T-cell (primary cell): ENCODE data around the gene SERPINB7. TPM values are rescaled to one million over a fixed set of nuclear protein-coding genes. Genes with fewer than 3 reads are reported as not detected.
"Not testable (repeated sequence)": the region's sequence is repeated elsewhere in the genome, so short reads cannot be mapped to it uniquely, and the experiment has no call there.

Experiments used
- ATAC-seq, 4 experiments: fragments of 200-7000 bp in 3 of 4; fragments of 150-1000 bp in 1 of 4; cut with Tn5 transposase; replicated peaks in 1 of 4; 1 replicate in 3 of 4; 2 replicates in 1 of 4; pipeline ENCODE4 v1.10.0; 2021; ENCODE audit warnings: moderate library complexity in 3 of 4, mild to moderate bottlenecking in 2 of 4, moderate number of reproducible peaks in 1 of 4
- CTCF ChIA-PET, 2 donors: fragments of 300-600 bp; sonication (Branson Sonifier 250); formaldehyde crosslinking; loops; one replicate each; lab custom pipeline; 2022; ENCODE audit warnings: antibody characterized with exemption in 2 of 2; lab: Charles Lee
- POLR2A ChIA-PET, 2 donors: fragments of 300-600 bp; sonication (Branson Sonifier 250); formaldehyde crosslinking; loops; one replicate each; lab custom pipeline; 2022; ENCODE audit warnings: antibody characterized with exemption in 2 of 2; lab: Charles Lee
- DNase-seq, 35 experiments: peaks; one replicate each; pipeline versions ENCODE4 v3.0.0 to v3.0.0-alpha.2; 2013 to 2023
- H3K27ac ChIP-seq: one replicate; pipeline ENCODE4 v1.5.1; 2013; ENCODE audit warnings: low read length
- H3K27me3 ChIP-seq, 2 experiments: replicated peaks in 1 of 2; 1 replicate in 1 of 2; 2 replicates in 1 of 2; pipeline versions ENCODE4 v1.6.1 to v1.7.0; 2013; ENCODE audit warnings: low read length in 1 of 2, mixed read lengths in 1 of 2; ENCODE audit not compliant: control insufficient read depth in 2 of 2, insufficient read depth in 2 of 2; ENCODE audit errors: extremely low read depth in 1 of 2
- H3K36me3 ChIP-seq, 2 donors: 1 replicate in 1 of 2; 2 replicates in 1 of 2; pipeline versions ENCODE4 v1.6.1 to v1.7.0; 2013; ENCODE audit warnings: low read length in 1 of 2; ENCODE audit not compliant: control insufficient read depth in 2 of 2, insufficient read depth in 1 of 2; ENCODE audit errors: extremely low read depth in 1 of 2
- H3K4me1 ChIP-seq, 2 experiments: 1 replicate in 1 of 2; 2 replicates in 1 of 2; pipeline versions ENCODE4 v1.6.1 to v1.7.0; 2013; ENCODE audit warnings: low read length in 2 of 2, mixed read lengths in 1 of 2; ENCODE audit not compliant: insufficient read depth in 2 of 2, control insufficient read depth in 1 of 2; ENCODE audit errors: extremely low read depth in 1 of 2
- H3K4me3 ChIP-seq, 2 donors: 1 replicate in 1 of 2; 2 replicates in 1 of 2; pipeline versions ENCODE4 v1.5.1 to v1.7.0; 2013; ENCODE audit warnings: mild to moderate bottlenecking in 2 of 2, low read length in 1 of 2, moderate library complexity in 1 of 2; ENCODE audit not compliant: control insufficient read depth in 1 of 2; ENCODE audit errors: extremely low read depth in 1 of 2
- H3K9me3 ChIP-seq: 2 replicates; pipeline ENCODE4 v1.7.0; 2013
- H3K27ac Mint-ChIP-seq, 2 donors: one replicate each; pipeline ENCODE4 v1.8.0; 2020 to 2021; ENCODE audit warnings: mild to moderate bottlenecking in 2 of 2, mixed read lengths in 2 of 2
- H3K27me3 Mint-ChIP-seq, 2 donors: one replicate each; pipeline ENCODE4 v1.8.0; 2021 to 2022; ENCODE audit warnings: mixed read lengths in 2 of 2
- H3K36me3 Mint-ChIP-seq: one replicate; pipeline ENCODE4 v1.8.0; 2021; ENCODE audit warnings: mixed read lengths
- H3K4me1 Mint-ChIP-seq, 3 donors: one replicate each; pipeline ENCODE4 v1.8.0; 2020 to 2022; ENCODE audit warnings: mixed read lengths in 3 of 3, mild to moderate bottlenecking in 1 of 3
- H3K4me3 Mint-ChIP-seq, 3 donors: one replicate each; pipeline ENCODE4 v1.8.0; 2020 to 2022; ENCODE audit warnings: mild to moderate bottlenecking in 3 of 3, mixed read lengths in 3 of 3, moderate library complexity in 3 of 3
- H3K9me3 Mint-ChIP-seq, 3 donors: one replicate each; pipeline ENCODE4 v1.8.0; 2020 to 2022; ENCODE audit warnings: mixed read lengths in 3 of 3
- WGBS: methylation state at CpG from one replicate; pipeline ENCODE4 v1.1.5; 2013; ENCODE audit warnings: missing lambda C conversion rate; ENCODE audit not compliant: insufficient coverage; 5-methylcytosine and 5-hydroxymethylcytosine counted together
- total RNA-seq, 35 experiments: library from RNA in 6 of 35; stranded (reverse) in 6 of 35; fragments of 120-200 nt in 1 of 35; gene quantifications; one replicate each; pipeline versions ENCODE4 v1.2.1 to v1.2.4 and lab custom pipeline; 2013 to 2026

SERPINB7 gene
- total RNA-seq, 5 donors from 2014 or later (not counting 1 experiment from before 2014, with no cell fraction given), result not detected

DNA sequence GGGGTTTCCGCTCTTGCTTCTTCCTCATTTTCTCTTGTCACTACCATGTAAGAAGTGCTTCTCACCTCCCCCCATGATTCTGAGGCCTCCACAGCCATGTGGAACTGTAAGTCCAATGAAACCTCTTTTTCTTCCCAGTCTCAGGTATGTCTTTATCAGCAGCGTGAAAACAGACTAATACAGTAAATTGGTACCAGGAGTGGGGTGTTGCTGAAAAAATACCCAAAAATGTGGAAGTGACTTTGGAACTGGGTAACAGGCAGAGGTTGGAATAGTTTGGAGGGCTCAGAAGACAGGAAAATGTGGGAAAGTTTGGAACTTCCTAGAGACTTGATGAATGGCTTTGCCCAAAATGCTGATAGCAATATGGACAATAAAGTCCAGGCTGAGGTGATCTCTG is 15.4 kb upstream of the SERPINB7 start:
- no CpG with 5 or more reads among the region's 2 CpGs for WGBS
- H3K27me3 Mint-ChIP-seq, result not testable (repeated sequence)

DNA sequence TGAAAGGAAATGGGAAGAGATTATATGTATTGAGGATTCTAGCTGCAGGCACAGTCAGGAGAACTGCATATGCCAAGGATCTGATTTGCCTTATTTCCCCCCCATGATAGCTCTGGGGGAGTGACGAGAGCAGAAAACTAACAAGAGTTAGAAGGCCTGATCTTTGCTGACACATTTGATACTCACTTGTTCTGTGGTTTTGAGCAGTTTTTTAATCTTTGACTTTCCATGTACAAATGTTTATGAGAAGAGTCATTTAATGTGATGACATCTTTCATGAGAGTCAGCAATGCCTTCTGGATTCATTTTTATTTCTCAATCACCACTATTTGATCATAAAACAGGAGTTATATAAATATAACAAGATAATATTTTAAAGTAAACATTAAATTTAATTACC is 12.7 kb upstream of the SERPINB7 start:
- H3K27ac Mint-ChIP-seq, result no peak overlapping the region
- Histone ChIP-seq H3K4me1 (no peaks in the 10 kb centered on the region), H3K4me3 (no peak overlapping the region), H3K36me3 (no peaks in the 10 kb centered on the region), H3K27me3 (no peaks in the 10 kb centered on the region), H3K9me3 (no peaks in the 10 kb centered on the region), H3K27ac (no peak overlapping the region)
- no peak overlapping the region for H3K4me3 Mint-ChIP-seq
- DNase-seq (no peak), ATAC-seq (no peak)
- H3K27me3 Mint-ChIP-seq, result peaks cover 0 to 4% of the 10 kb centered on the region in 2 donors
- H3K36me3 Mint-ChIP-seq, result peaks cover 7% of the 10 kb centered on the region
- CTCF ChIA-PET, result no interaction called here
- H3K4me1 Mint-ChIP-seq, result no peaks in the 10 kb centered on the region
- POLR2A ChIA-PET, result no interaction called here
- peaks cover 9 to 15% (median 11%) of the 10 kb centered on the region in 3 donors for H3K9me3 Mint-ChIP-seq
- WGBS, result no CpG with 5 or more reads among the region's 1 CpG

More for the DNA sequence above, 15.4 kb upstream of the SERPINB7 start:
- H3K36me3 Mint-ChIP-seq, H3K4me1 ChIP-seq, H3K4me3 ChIP-seq, H3K4me3 Mint-ChIP-seq, CTCF ChIA-PET, H3K27ac ChIP-seq, H3K9me3 ChIP-seq, DNase-seq, H3K4me1 Mint-ChIP-seq, H3K36me3 ChIP-seq, POLR2A ChIA-PET, H3K27me3 ChIP-seq, ATAC-seq, H3K27ac Mint-ChIP-seq: not testable (repeated sequence)
- peaks cover 9 to 15% (median 11%) of the 10 kb centered on the region in 3 donors for H3K9me3 Mint-ChIP-seq

DNA sequence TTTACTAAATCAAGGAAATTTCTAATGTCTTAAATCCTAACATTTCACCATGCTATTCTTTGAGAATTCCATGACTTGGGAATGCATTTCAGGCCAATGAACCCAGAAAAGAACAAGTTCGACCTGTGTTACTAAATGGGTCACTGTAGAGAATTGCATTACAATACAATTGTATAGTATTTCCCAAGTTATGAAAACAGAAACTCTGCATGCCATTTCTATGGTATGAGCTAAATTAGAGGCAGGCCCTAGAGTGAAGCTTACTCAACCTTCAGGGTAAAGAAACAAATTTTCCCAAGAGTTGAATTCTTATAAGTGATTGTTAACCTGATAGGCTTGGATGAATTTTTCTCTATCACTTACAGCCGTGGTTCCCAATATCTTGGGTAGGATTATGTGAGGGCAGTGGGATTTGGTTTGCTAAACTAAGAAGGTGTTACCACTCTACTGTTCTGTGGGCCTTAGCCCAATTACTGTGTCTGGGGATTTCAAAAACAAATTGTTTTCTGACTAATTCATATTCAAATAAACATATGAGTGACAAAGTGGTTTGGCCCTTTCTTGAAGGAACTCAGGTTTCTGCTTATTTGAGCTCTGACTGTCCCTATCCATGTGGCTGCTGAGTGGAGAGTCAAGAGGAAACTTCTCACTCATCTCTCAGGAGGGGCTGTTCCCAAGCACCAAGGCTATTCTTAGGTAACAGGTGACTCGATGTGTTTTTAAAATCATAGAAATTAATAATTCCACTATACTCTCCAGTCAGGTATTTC is 11.2 kb upstream of the SERPINB7 start:
- Histone ChIP-seq H3K4me1 (no peaks in the 10 kb centered on the region), H3K9me3 (no peaks in the 10 kb centered on the region), H3K36me3 (no peaks in the 10 kb centered on the region), H3K27ac (no peak overlapping the region), H3K27me3 (no peaks in the 10 kb centered on the region), H3K4me3 (no peak overlapping the region)
- no peaks in the 10 kb centered on the region for H3K4me1 Mint-ChIP-seq
- WGBS, result no CpG with 5 or more reads among the region's 3 CpGs
- POLR2A ChIA-PET, result no interaction called here
- H3K9me3 Mint-ChIP-seq, result peaks cover 9 to 11% (median 10%) of the 10 kb centered on the region in 3 donors
- peaks cover 0 to 7% of the 10 kb centered on the region in 2 donors for H3K27me3 Mint-ChIP-seq
- DNase-seq, result no peak
- CTCF ChIA-PET, result no interaction called here
- ATAC-seq, result no peak
- H3K4me3 Mint-ChIP-seq, result no peak overlapping the region
- peaks cover 7% of the 10 kb centered on the region for H3K36me3 Mint-ChIP-seq
- no peak overlapping the region for H3K27ac Mint-ChIP-seq

DNA sequence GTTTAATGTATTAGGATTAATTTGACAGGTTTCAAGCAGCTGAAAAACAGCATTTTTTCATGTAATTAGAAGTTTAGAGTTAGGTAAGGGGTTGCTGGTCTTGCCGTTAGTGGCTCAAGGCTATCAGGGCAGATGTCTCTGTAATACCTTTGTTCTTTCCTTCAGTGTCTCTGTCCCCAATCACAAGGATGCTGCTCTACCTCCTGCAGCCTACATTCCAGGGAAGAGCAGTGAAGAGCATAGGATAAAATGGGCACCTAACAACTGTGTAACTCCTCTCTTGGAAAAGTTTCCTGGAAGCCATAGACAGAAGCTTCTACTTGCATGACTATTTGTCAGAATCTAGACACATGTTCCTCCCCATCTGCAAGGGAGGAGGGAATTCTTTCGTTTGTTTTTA is 9.4 kb upstream of the SERPINB7 start:
- Histone ChIP-seq H3K27me3 (no peaks in the 10 kb centered on the region), H3K4me1 (no peaks in the 10 kb centered on the region), H3K27ac (no peak overlapping the region), H3K4me3 (no peak overlapping the region), H3K9me3 (no peaks in the 10 kb centered on the region), H3K36me3 (no peaks in the 10 kb centered on the region)
- POLR2A ChIA-PET, result no interaction called here
- DNase-seq, result no peak
- WGBS, result no CpG with 5 or more reads among the region's 2 CpGs
- no peak overlapping the region for H3K4me3 Mint-ChIP-seq
- H3K27me3 Mint-ChIP-seq, result peaks cover 0 to 11% of the 10 kb centered on the region in 2 donors
- H3K9me3 Mint-ChIP-seq, result no peaks in the 10 kb centered on the region
- no peak overlapping the region for H3K27ac Mint-ChIP-seq
- CTCF ChIA-PET, result no interaction called here
- no peaks in the 10 kb centered on the region for H3K36me3 Mint-ChIP-seq
- no peaks in the 10 kb centered on the region for H3K4me1 Mint-ChIP-seq
- no peak for ATAC-seq

DNA sequence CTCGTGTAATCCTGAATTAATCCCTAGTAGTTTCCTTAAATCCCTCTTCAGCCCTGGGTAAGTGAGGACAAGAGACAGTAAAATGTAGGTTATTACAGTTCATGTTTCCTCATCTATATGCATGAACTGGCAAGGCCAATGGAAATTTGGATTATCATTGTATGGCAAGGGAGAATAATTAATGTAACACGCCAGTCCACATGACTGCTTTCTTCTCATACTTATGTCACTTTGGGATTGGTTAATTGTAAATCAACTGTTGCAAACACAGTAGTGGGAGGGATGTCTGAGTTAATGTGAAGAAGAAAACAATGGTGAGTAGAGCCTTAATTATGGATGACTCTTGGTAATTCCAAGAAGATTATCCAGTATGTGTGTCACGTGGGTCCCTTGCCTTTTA is 1.7 kb upstream of the SERPINB7 start:
- H3K27ac Mint-ChIP-seq, result no peak overlapping the region
- H3K4me3 ChIP-seq, result no peak overlapping the region
- no peaks in the 10 kb centered on the region for H3K27me3 ChIP-seq
- no peaks in the 10 kb centered on the region for H3K4me1 Mint-ChIP-seq
- POLR2A ChIA-PET, result no interaction called here
- DNase-seq (no peak), ATAC-seq (no peak)
- no peaks in the 10 kb centered on the region for H3K9me3 ChIP-seq
- H3K4me3 Mint-ChIP-seq, result no peak overlapping the region
- WGBS, result no CpG with 5 or more reads among the region's 3 CpGs
- CTCF ChIA-PET, result no interaction called here
- H3K4me1 ChIP-seq, result no peaks in the 10 kb centered on the region
- no peak overlapping the region for H3K27ac ChIP-seq
- no peaks in the 10 kb centered on the region for H3K36me3 ChIP-seq
- H3K36me3 Mint-ChIP-seq, result no peaks in the 10 kb centered on the region
- peaks cover 6 to 16% of the 10 kb centered on the region in 2 donors for H3K27me3 Mint-ChIP-seq
- no peaks in the 10 kb centered on the region for H3K9me3 Mint-ChIP-seq

DNA sequence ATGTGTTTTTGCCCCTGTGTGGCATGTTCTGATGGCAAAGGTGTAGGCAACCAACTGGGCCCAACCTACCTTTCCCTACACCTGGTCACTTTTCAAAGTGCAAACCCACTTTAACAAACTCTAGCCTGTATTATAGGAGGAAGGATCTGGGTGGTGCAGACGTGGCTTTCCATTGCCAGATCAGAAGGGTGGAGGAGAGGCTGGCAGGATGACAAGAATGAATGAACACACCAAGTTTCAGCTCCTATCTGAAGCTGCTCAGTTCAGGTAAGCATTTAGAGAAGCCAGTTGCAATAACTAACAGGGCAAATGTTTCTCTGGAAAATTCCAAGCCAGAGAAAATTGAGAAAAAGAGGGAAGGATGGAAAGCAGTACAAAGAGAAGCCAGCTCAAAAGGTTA is 707 bp upstream of the SERPINB7 start:
- ChIA-PET POLR2A (no interaction called here), CTCF (no interaction called here)
- Histone ChIP-seq H3K4me3 (no peak overlapping the region), H3K27me3 (no peaks in the 10 kb centered on the region), H3K36me3 (no peaks in the 10 kb centered on the region), H3K4me1 (no peaks in the 10 kb centered on the region), H3K9me3 (no peaks in the 10 kb centered on the region), H3K27ac (no peak overlapping the region)
- Mint-ChIP-seq H3K9me3 (no peaks in the 10 kb centered on the region), H3K4me3 (no peak overlapping the region), H3K27me3 (peaks cover 6 to 12% of the 10 kb centered on the region in 2 donors), H3K27ac (no peak overlapping the region), H3K36me3 (no peaks in the 10 kb centered on the region), H3K4me1 (no peaks in the 10 kb centered on the region)
- no peak for DNase-seq
- ATAC-seq, result no peak
- WGBS, result no CpG with 5 or more reads among the region's 1 CpG
